Measurements from ENCODE around the gene SRSF4. TPM values are rescaled to one million over a fixed set of nuclear protein-coding genes. Genes with fewer than 3 reads are reported as not detected.

SRSF4 gene
- total and polyA plus RNA-seq, 2 donors (not counting 3 experiments of a cell fraction or from before 2014, with no cell fraction given) = 45.6 to 108 TPM

GRCh38 chr1:29100487-29100886, 81.2 kb downstream of the SRSF4 start:
- CTCF ChIA-PET = no interaction called here
- Histone ChIP-seq H3K4me3 (replicated peaks in 1 of 3; ENCODE audit: insufficient read depth in 1 of 3, low read depth in 1 of 3, low read length in 3 of 3) (no peak overlapping the region), H3K36me3 (ENCODE audit: control insufficient read depth in 2 of 2, extremely low read depth in 1 of 2, insufficient read depth in 2 of 2, low read length in 2 of 2) (no peaks in the 10 kb centered on the region), H3K9ac (replicated peaks; ENCODE audit: extremely low read depth, insufficient read depth, low read length) (no peak overlapping the region), H4K20me1 (replicated peaks; ENCODE audit: control insufficient read depth, extremely low read depth, insufficient read depth, low read length) (no peaks in the 10 kb centered on the region), H3K4me1 (ENCODE audit: control insufficient read depth, extremely low read depth, insufficient read depth, low read length) (no peaks in the 10 kb centered on the region), H3K27me3 (ENCODE audit: control insufficient read depth in 2 of 2, insufficient read depth in 2 of 2, low read length in 2 of 2) (no peaks in the 10 kb centered on the region), H3K79me2 (ENCODE audit: control insufficient read depth, insufficient read depth, low read length) (no peaks in the 10 kb centered on the region), H3K9me3 (replicated peaks; ENCODE audit: control insufficient read depth, insufficient read depth, low read length) (no peaks in the 10 kb centered on the region), H3K27ac (ENCODE audit: insufficient read depth, low read depth, low read length) (no peak overlapping the region), H3K4me2 (ENCODE audit: insufficient read depth, low read length) (no peak overlapping the region), H3K9me1 (replicated peaks; ENCODE audit: control insufficient read depth, extremely low read depth, insufficient read depth, low read length) (no peaks in the 10 kb centered on the region), H2AFZ (ENCODE audit: low read depth, low read length) (no peak overlapping the region)
- POLR2A ChIA-PET = no interaction called here
- BruUV-seq (replicated peaks) = no TSS peak
- DNase-seq (ENCODE audit: low read depth, low spot score) (no peak), FAIRE-seq (no peak)
- intact Hi-C loops (cut with micrococcal nuclease) = no loop called here
- dilution Hi-C loops (cut with MboI; ENCODE audit: extremely low pct_ligation_motif_present, low sequenced_read_pairs) = no loop called here
- TF ChIP-seq JUN (IDR thresholded peaks at IDR 0.05; ENCODE audit: borderline replicate concordance, insufficient read depth, insufficient read length, low read depth) = no peak
- TF ChIP-seq EZH2 (IDR thresholded peaks at IDR 0.05; ENCODE audit: borderline replicate concordance, low read depth, low read length, severe bottlenecking) = no peak
- TF ChIP-seq POLR2AphosphoS5 (IDR thresholded peaks at IDR 0.05; ENCODE audit: insufficient read depth, low read depth, low read length) = no peak
- TF ChIP-seq MYC (IDR thresholded peaks at IDR 0.05; ENCODE audit: low read depth, low read length) = no peak
- no peak for TF ChIP-seq CTCF (IDR thresholded peaks at IDR 0.05; ENCODE audit: extremely low read depth in 1 of 2, insufficient read depth in 1 of 2, low read depth in 1 of 2, low read length in 2 of 2)

GRCh38 chr1:29099286-29099685, 82.4 kb downstream of the SRSF4 start:
- H2AFZ ChIP-seq (ENCODE audit: low read depth, low read length) = no peak overlapping the region
- TF ChIP-seq EZH2 (IDR thresholded peaks at IDR 0.05; ENCODE audit: borderline replicate concordance, low read depth, low read length, severe bottlenecking) = no peak
- H3K36me3 ChIP-seq (ENCODE audit: control insufficient read depth in 2 of 2, extremely low read depth in 1 of 2, insufficient read depth in 2 of 2, low read length in 2 of 2) = no peaks in the 10 kb centered on the region
- no peaks in the 10 kb centered on the region for H3K9me3 ChIP-seq (replicated peaks; ENCODE audit: control insufficient read depth, insufficient read depth, low read length)
- no peaks in the 10 kb centered on the region for H4K20me1 ChIP-seq (replicated peaks; ENCODE audit: control insufficient read depth, extremely low read depth, insufficient read depth, low read length)
- no peak overlapping the region for H3K4me2 ChIP-seq (ENCODE audit: insufficient read depth, low read length)
- H3K9ac ChIP-seq (replicated peaks; ENCODE audit: extremely low read depth, insufficient read depth, low read length) = no peak overlapping the region
- CTCF ChIA-PET = no interaction called here
- H3K9me1 ChIP-seq (replicated peaks; ENCODE audit: control insufficient read depth, extremely low read depth, insufficient read depth, low read length) = no peaks in the 10 kb centered on the region
- no peak for FAIRE-seq
- dilution Hi-C loops (cut with MboI; ENCODE audit: extremely low pct_ligation_motif_present, low sequenced_read_pairs) = no loop called here
- BruUV-seq (replicated peaks) = no TSS peak
- H3K4me1 ChIP-seq (ENCODE audit: control insufficient read depth, extremely low read depth, insufficient read depth, low read length) = no peaks in the 10 kb centered on the region
- no peak overlapping the region for H3K4me3 ChIP-seq (replicated peaks in 1 of 3; ENCODE audit: insufficient read depth in 1 of 3, low read depth in 1 of 3, low read length in 3 of 3)
- POLR2A ChIA-PET = no interaction called here
- H3K27me3 ChIP-seq (ENCODE audit: control insufficient read depth in 2 of 2, insufficient read depth in 2 of 2, low read length in 2 of 2) = no peaks in the 10 kb centered on the region
- no peak overlapping the region for H3K27ac ChIP-seq (ENCODE audit: insufficient read depth, low read depth, low read length)
- no peaks in the 10 kb centered on the region for H3K79me2 ChIP-seq (ENCODE audit: control insufficient read depth, insufficient read depth, low read length)
- intact Hi-C loops (cut with micrococcal nuclease) = no loop called here
- DNase-seq (ENCODE audit: low read depth, low spot score) = no peak

Small RNAs within 50 kb of the gene (small RNA-seq; reads per million reads assigned to genes)
- gene RF02271 (ENCODE audit: insufficient read depth, insufficient read length, low read depth, low replicate concordance) = not detected

Other genes with a start within 250 kb of the SRSF4 start
- gene TMEM200B, start 58.0 kb downstream of the SRSF4 start, total RNA-seq = 1.5 and 1.6 TPM in 2 replicates
- gene TMEM200B, start 58.0 kb downstream of the SRSF4 start, polyA plus RNA-seq = 0.67 and 0.72 TPM in 2 replicates
- 30.1 and 33.5 TPM in 2 replicates for gene MECR, start 49.0 kb upstream of the SRSF4 start, total RNA-seq
- gene MECR, start 49.0 kb upstream of the SRSF4 start, polyA plus RNA-seq = 24.6 and 30.9 TPM in 2 replicates
- gene PTPRU, start 54.6 kb upstream of the SRSF4 start, total RNA-seq = 2.6 and 3.3 TPM in 2 replicates
- 0.58 and 0.72 TPM in 2 replicates for gene PTPRU, start 54.6 kb upstream of the SRSF4 start, polyA plus RNA-seq